ENCODE data around the gene ZFR2.
"Not testable (repeated sequence)": the region's sequence is repeated elsewhere in the genome, so short reads cannot be mapped to it uniquely, and the experiment has no call there.

ZFR2 gene

DNA sequence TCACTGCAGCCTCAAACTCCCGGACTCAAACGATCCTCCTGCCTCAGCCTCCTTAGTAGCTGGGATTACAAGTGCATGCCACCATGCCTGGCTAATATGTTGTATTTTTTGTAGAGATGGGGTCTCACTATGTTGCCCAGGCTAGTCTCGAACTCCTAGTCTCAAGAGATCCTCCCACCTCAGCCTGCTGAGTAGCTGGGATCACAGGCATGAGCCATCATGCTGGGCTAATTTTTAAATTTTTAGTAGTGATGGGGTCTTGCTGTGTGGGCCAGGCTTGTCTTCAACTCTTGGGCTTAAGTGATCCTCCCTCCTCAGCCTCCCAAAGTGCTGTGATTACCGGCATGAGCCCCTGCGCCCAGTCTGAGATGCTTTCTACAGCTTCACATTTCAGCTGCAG is 26.9 kb upstream of the ZFR2 start:
- Histone ChIP-seq H2AFZ (ENCODE audit: low read depth, low read length) (no peak overlapping the region), H4K20me1 (ENCODE audit: insufficient read depth, low read length) (no peaks in the 10 kb centered on the region), H3K9ac (ENCODE audit: low read depth, low read length) (no peak overlapping the region), H3K4me1 (ENCODE audit: insufficient read depth, low read length) (no peaks in the 10 kb centered on the region), H3K4me3 (ENCODE audit: low read depth in 1 of 2, low read length in 2 of 2) (no peak overlapping the region), H3K4me2 (ENCODE audit: insufficient read depth, low read length) (no peak overlapping the region), H3K9me3 (ENCODE audit: insufficient read depth, low read length, severe bottlenecking) (no peaks in the 10 kb centered on the region), H3K79me2 (ENCODE audit: insufficient read depth, low read length) (no peaks in the 10 kb centered on the region), H3K36me3 (ENCODE audit: insufficient read depth, low read length) (no peaks in the 10 kb centered on the region), H3K27me3 (ENCODE audit: insufficient read depth, low read length, poor library complexity) (no peaks in the 10 kb centered on the region), H3K27ac (ENCODE audit: low read length) (no peak overlapping the region)
- no peak for DNase-seq
- ATAC-seq (ENCODE audit: insufficient read depth, low read depth), result no peak
- TF ChIP-seq, protein P1, sequence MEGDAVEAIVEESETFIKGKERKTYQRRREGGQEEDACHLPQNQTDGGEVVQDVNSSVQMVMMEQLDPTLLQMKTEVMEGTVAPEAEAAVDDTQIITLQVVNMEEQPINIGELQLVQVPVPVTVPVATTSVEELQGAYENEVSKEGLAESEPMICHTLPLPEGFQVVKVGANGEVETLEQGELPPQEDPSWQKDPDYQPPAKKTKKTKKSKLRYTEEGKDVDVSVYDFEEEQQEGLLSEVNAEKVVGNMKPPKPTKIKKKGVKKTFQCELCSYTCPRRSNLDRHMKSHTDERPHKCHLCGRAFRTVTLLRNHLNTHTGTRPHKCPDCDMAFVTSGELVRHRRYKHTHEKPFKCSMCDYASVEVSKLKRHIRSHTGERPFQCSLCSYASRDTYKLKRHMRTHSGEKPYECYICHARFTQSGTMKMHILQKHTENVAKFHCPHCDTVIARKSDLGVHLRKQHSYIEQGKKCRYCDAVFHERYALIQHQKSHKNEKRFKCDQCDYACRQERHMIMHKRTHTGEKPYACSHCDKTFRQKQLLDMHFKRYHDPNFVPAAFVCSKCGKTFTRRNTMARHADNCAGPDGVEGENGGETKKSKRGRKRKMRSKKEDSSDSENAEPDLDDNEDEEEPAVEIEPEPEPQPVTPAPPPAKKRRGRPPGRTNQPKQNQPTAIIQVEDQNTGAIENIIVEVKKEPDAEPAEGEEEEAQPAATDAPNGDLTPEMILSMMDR (IDR thresholded peaks at IDR 0.05; ENCODE audit: borderline replicate concordance, extremely low read depth, low read length, poor library complexity, severe bottlenecking), result no peak
- no peak for TF ChIP-seq EZH2 (IDR thresholded peaks at IDR 0.05; ENCODE audit: borderline replicate concordance, low read depth, low read length, severe bottlenecking)

DNA sequence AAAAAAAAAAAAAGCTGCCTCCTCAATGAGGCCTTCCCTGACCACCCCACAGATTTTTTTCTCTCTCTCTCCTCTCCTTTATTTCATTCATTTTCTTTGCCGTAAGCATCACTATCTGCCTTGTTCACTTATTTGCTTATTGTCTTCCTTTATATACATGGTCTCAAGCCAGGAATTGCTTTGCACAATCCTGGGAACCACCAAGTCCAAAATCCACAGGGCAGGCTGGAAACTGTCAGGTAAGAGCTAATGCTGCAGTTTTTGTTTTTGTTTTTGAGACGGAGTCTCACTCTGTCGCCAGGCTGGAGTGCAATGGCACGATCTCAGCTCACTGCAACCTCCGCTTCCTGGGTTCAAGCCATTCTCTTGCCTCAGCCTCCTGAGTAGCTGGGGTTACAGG is 26.1 kb upstream of the ZFR2 start:
- H3K36me3 ChIP-seq (ENCODE audit: insufficient read depth, low read length); DNase-seq; H3K79me2 ChIP-seq (ENCODE audit: insufficient read depth, low read length); ATAC-seq (ENCODE audit: insufficient read depth, low read depth); H3K4me2 ChIP-seq (ENCODE audit: insufficient read depth, low read length); H3K27ac ChIP-seq (ENCODE audit: low read length); H2AFZ ChIP-seq (ENCODE audit: low read depth, low read length); H3K4me3 ChIP-seq (ENCODE audit: low read depth in 1 of 2, low read length in 2 of 2); H3K9ac ChIP-seq (ENCODE audit: low read depth, low read length); H4K20me1 ChIP-seq (ENCODE audit: insufficient read depth, low read length); H3K4me1 ChIP-seq (ENCODE audit: insufficient read depth, low read length); H3K27me3 ChIP-seq (ENCODE audit: insufficient read depth, low read length, poor library complexity); H3K9me3 ChIP-seq (ENCODE audit: insufficient read depth, low read length, severe bottlenecking): not testable (repeated sequence)

DNA sequence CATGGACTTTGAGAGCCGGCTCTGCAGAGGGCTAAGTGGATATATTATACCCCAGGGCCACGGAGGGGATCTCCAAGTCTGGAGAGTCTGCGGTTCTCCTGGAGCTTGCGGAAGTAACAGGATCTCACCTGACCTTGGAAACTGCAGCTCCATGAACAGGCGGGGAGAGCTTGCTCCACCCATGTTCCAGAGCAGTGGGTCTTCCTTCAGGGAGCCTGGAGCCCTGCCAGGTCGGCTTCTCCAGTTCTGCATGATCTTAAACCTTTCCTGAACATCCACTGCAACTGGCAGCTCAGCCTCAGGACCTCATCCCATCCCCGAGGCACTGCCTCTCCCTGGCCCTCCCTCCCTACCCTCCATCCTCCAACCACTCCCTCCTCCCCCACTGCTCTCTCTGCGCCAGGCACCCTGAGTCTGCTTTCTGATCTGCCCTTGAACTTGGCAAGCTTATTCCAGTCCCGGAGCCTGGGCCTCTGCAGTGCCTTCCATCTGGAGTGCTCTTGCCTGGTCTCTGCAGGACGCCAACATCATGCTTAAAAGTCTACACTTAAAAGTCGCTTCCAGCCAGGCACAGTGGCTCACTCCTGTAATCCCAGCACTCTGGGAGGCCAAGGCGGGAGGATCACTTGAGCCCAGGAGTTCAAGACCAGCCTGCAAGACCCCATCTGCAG is 24.8 kb upstream of the ZFR2 start:
- no peaks in the 10 kb centered on the region for H3K4me1 ChIP-seq (ENCODE audit: insufficient read depth, low read length)
- TF ChIP-seq, protein P1 (IDR thresholded peaks at IDR 0.05; ENCODE audit: borderline replicate concordance, extremely low read depth, low read length, poor library complexity, severe bottlenecking), result no peak
- TF ChIP-seq EZH2 (IDR thresholded peaks at IDR 0.05; ENCODE audit: borderline replicate concordance, low read depth, low read length, severe bottlenecking), result no peak
- H3K36me3 ChIP-seq (ENCODE audit: insufficient read depth, low read length), result no peaks in the 10 kb centered on the region
- H2AFZ ChIP-seq (ENCODE audit: low read depth, low read length), result no peak overlapping the region
- ATAC-seq (ENCODE audit: insufficient read depth, low read depth) (no peak), DNase-seq (no peak)
- no peak overlapping the region for H3K9ac ChIP-seq (ENCODE audit: low read depth, low read length)
- H3K27ac ChIP-seq (ENCODE audit: low read length), result no peak overlapping the region
- no peaks in the 10 kb centered on the region for H3K9me3 ChIP-seq (ENCODE audit: insufficient read depth, low read length, severe bottlenecking)
- no peaks in the 10 kb centered on the region for H4K20me1 ChIP-seq (ENCODE audit: insufficient read depth, low read length)
- H3K27me3 ChIP-seq (ENCODE audit: insufficient read depth, low read length, poor library complexity), result no peaks in the 10 kb centered on the region
- no peak overlapping the region for H3K4me2 ChIP-seq (ENCODE audit: insufficient read depth, low read length)
- H3K4me3 ChIP-seq (ENCODE audit: low read depth in 1 of 2, low read length in 2 of 2), result no peak overlapping the region
- H3K79me2 ChIP-seq (ENCODE audit: insufficient read depth, low read length), result no peaks in the 10 kb centered on the region

DNA sequence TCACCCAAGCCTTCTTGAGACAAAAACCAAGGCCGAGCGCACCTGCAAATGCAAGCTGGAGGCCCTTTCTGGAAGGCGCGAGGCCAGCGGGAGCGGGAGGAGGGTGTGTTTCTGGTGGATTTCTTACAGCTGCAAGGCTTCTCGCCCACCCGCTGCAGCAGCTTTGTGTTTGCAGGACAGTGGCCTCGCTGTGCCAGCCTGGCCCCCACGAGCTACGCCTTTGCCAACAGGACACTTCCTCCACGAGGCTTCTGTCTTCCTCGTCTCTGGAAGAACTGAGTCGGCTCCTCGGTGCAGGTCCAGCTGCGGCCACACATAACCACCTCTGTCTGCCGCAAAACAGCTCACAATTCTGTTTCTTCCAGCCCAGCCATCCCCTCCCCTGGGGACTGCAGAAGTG is 21.8 kb upstream of the ZFR2 start:
- no peaks in the 10 kb centered on the region; the same call in 1 of the 2 replicates for H4K20me1 ChIP-seq (ENCODE audit: insufficient read depth, low read length)
- no peak overlapping the region for H3K9ac ChIP-seq (ENCODE audit: low read depth, low read length)
- TF ChIP-seq, protein P1 (IDR thresholded peaks at IDR 0.05; ENCODE audit: borderline replicate concordance, extremely low read depth, low read length, poor library complexity, severe bottlenecking), result no peak
- no peak for TF ChIP-seq EZH2 (IDR thresholded peaks at IDR 0.05; ENCODE audit: borderline replicate concordance, low read depth, low read length, severe bottlenecking)
- no peaks in the 10 kb centered on the region for H3K79me2 ChIP-seq (ENCODE audit: insufficient read depth, low read length)
- DNase-seq, result no peak
- ATAC-seq (ENCODE audit: insufficient read depth, low read depth), result no peak
- H3K36me3 ChIP-seq (ENCODE audit: insufficient read depth, low read length), result no peaks in the 10 kb centered on the region
- no peak overlapping the region for H3K4me2 ChIP-seq (ENCODE audit: insufficient read depth, low read length)
- H3K27ac ChIP-seq (ENCODE audit: low read length), result no peak overlapping the region
- H3K4me3 ChIP-seq (ENCODE audit: low read depth in 1 of 2, low read length in 2 of 2), result no peak overlapping the region
- no peaks in the 10 kb centered on the region for H3K27me3 ChIP-seq (ENCODE audit: insufficient read depth, low read length, poor library complexity)
- H2AFZ ChIP-seq (ENCODE audit: low read depth, low read length), result no peak overlapping the region
- H3K4me1 ChIP-seq (ENCODE audit: insufficient read depth, low read length), result no peaks in the 10 kb centered on the region
- no peaks in the 10 kb centered on the region for H3K9me3 ChIP-seq (ENCODE audit: insufficient read depth, low read length, severe bottlenecking)

All from DND-41 (cell line).